ENCODE measurements around the gene SULT1B1.

- no peak for TF ChIP-seq POLR2A (IDR thresholded peaks at IDR 0.05; ENCODE audit: control extremely low read depth in 1 of 2, low read depth in 2 of 2, low read length in 2 of 2)
- TF ChIP-seq YY1 (IDR thresholded peaks at IDR 0.05; ENCODE audit: low read depth, low read length), result no peak
- no peak for TF ChIP-seq CHD7 (IDR thresholded peaks at IDR 0.05; ENCODE audit: insufficient replicate concordance, low read length)
- TF ChIP-seq RAD21 (IDR thresholded peaks at IDR 0.05 in 1 of 2, conservative IDR thresholded peaks at IDR 0.05 in 1 of 2; ENCODE audit: low read depth in 2 of 2, low read length in 2 of 2), result no peak
- no peak for TF ChIP-seq EGR1 (IDR thresholded peaks at IDR 0.05; ENCODE audit: borderline replicate concordance, low read depth, low read length)
- no peak for TF ChIP-seq EP300 (IDR thresholded peaks at IDR 0.05; ENCODE audit: borderline replicate concordance in 1 of 2, low read depth in 2 of 2, low read length in 2 of 2)
- no peak for TF ChIP-seq RFX5 (IDR thresholded peaks at IDR 0.05; ENCODE audit: borderline replicate concordance, low read depth, low read length)
- TF ChIP-seq CTCF (IDR thresholded peaks at IDR 0.05; ENCODE audit: control extremely low read depth in 1 of 3, insufficient read depth in 1 of 3, low read depth in 1 of 3, low read length in 3 of 3), result no peak
- no peak for TF ChIP-seq JUND (IDR thresholded peaks at IDR 0.05; ENCODE audit: low read length)
- no peak for TF ChIP-seq CHD1 (IDR thresholded peaks at IDR 0.05; ENCODE audit: low read depth, low read length)
- TF ChIP-seq JUN (IDR thresholded peaks at IDR 0.05; ENCODE audit: low read depth, low read length), result no peak
- TF ChIP-seq ATF3 (IDR thresholded peaks at IDR 0.05; ENCODE audit: insufficient read depth, low read depth, low read length), result no peak
- TF ChIP-seq TBP (IDR thresholded peaks at IDR 0.05; ENCODE audit: low read depth, low read length), result no peak
Measured at GRCh38 chr4:69713593-69713992, 46.8 kb downstream of the SULT1B1 start.
